NCI-H146 treated with DMSO at 0.1 percent for 48 hours (cell line): ENCODE data around the gene RPS26.
"Not testable (repeated sequence)": the region's sequence is repeated elsewhere in the genome, so short reads cannot be mapped to it uniquely, and the experiment has no call there.

Experiments used
- DNase-seq: peaks from one replicate; lab custom pipeline; 2025; ENCODE audit not compliant: unreplicated experiment; lab: John Stamatoyannopoulos, UW

RPS26 gene

GRCh38 chr12:56020423-56021184 is 21.1 kb upstream of the RPS26 start, which contains the start of gene IKZF4:
Gene IKZF4 (plus strand): TSS chr12:56021043. CDS start chr12:56021494, 451 bp downstream.
- no peak for DNase-seq

- DNase-seq = no peak
These were observed 19.7 kb upstream of the RPS26 start for GRCh38 chr12:56021889-56022497.

- DNase-seq = no peak
These were observed 13.1 kb upstream of the RPS26 start for GRCh38 chr12:56028511-56029165.

- DNase-seq = no peak
These were observed 12.6 kb upstream of the RPS26 start for GRCh38 chr12:56029166-56029519.

- DNase-seq = peak; percentile 5
These were observed 11.9 kb upstream of the RPS26 start for GRCh38 chr12:56029666-56030293.

GRCh38 chr12:56031987-56032386 is 9.7 kb upstream of the RPS26 start:
- no peak for DNase-seq

- DNase-seq = no peak
These were observed 7.0 kb upstream of the RPS26 start for GRCh38 chr12:56034586-56035332.

- no peak for DNase-seq
These were observed 4.6 kb upstream of the RPS26 start for GRCh38 chr12:56037161-56037560.

GRCh38 chr12:56038022-56038655 is 3.6 kb upstream of the RPS26 start:
- DNase-seq = no peak

- no peak for DNase-seq
These were observed 1.6 kb upstream of the RPS26 start for GRCh38 chr12:56040151-56040550.

- DNase-seq = no peak
These were observed 661 bp upstream of the RPS26 start for GRCh38 chr12:56040963-56041551.

GRCh38 chr12:56042430-56042813 is 704 bp downstream of the RPS26 start:
- not testable (repeated sequence) for DNase-seq

GRCh38 chr12:56042843-56043242 is 1.1 kb downstream of the RPS26 start:
- DNase-seq = no peak

- no peak for DNase-seq
These were observed 4.5 kb downstream of the RPS26 start for GRCh38 chr12:56046027-56046780.

GRCh38 chr12:56053407-56053893 is 11.7 kb downstream of the RPS26 start:
- DNase-seq = no peak

GRCh38 chr12:56059964-56060363 is 18.2 kb downstream of the RPS26 start:
- not testable (repeated sequence) for DNase-seq

- DNase-seq = no peak
These were observed 20.3 kb downstream of the RPS26 start for GRCh38 chr12:56061982-56062381.

GRCh38 chr12:56062996-56063395 is 21.3 kb downstream of the RPS26 start:
- no peak for DNase-seq

- no peak for DNase-seq
These were observed 29.9 kb downstream of the RPS26 start for GRCh38 chr12:56071648-56072047.
